Osteoblast (primary cell): ENCODE results near the gene ANXA8L1. TPM values are rescaled to one million over a fixed set of nuclear protein-coding genes. Genes with fewer than 3 reads are reported as not detected.
"Not testable (repeated sequence)": the region's sequence is repeated elsewhere in the genome, so short reads cannot be mapped to it uniquely, and the experiment has no call there.

ENCODE experiments used
- DNase-seq: peaks from one replicate; pipeline ENCODE4 v3.0.0; 2011; ENCODE audit warnings: low spot score, mixed read lengths; ENCODE audit not compliant: insufficient read length; ENCODE audit errors: missing footprints
- H2AFZ ChIP-seq: 2 replicates; pipeline ENCODE4 v1.6.0; 2011; ENCODE audit warnings: mild to moderate bottlenecking, low read length
- H3K27ac ChIP-seq: 2 replicates; pipeline ENCODE4 v1.5.1; 2011; ENCODE audit warnings: mild to moderate bottlenecking, low read depth, low read length, moderate library complexity
- H3K27me3 ChIP-seq: 2 replicates; pipeline ENCODE4 v1.6.0; 2012; ENCODE audit warnings: mild to moderate bottlenecking, control low read depth, inconsistent platforms, low read length, moderate library complexity; ENCODE audit not compliant: insufficient read depth
- H3K36me3 ChIP-seq: 2 replicates; pipeline ENCODE4 v1.5.1; 2011; ENCODE audit warnings: mild to moderate bottlenecking, low read length, control low read depth, moderate library complexity; ENCODE audit not compliant: insufficient read depth
- H3K4me1 ChIP-seq: 2 replicates; pipeline ENCODE4 v1.5.1; 2011; ENCODE audit warnings: mild to moderate bottlenecking, low read length, control low read depth, moderate library complexity; ENCODE audit not compliant: insufficient read depth
- H3K4me2 ChIP-seq: 2 replicates; pipeline ENCODE4 v1.6.0; 2011; ENCODE audit warnings: mild to moderate bottlenecking, low read length; ENCODE audit not compliant: insufficient read depth
- H3K4me3 ChIP-seq: fragments of 200-600 bp; sonication (generic); 3 replicates; pipeline ENCODE4 v1.5.1; 2012; ENCODE audit warnings: mild to moderate bottlenecking, low read length, inconsistent platforms; ENCODE audit not compliant: insufficient read depth
- H3K79me2 ChIP-seq: 2 replicates; pipeline ENCODE4 v1.6.0; 2012; ENCODE audit warnings: mild to moderate bottlenecking, low read length, control low read depth, inconsistent platforms; ENCODE audit not compliant: insufficient read depth
- H3K9me3 ChIP-seq: 2 replicates; pipeline ENCODE4 v1.5.1; 2011; ENCODE audit warnings: low read depth, low read length, control low read depth
- H4K20me1 ChIP-seq: 2 replicates; pipeline ENCODE4 v1.6.0; 2012; ENCODE audit warnings: mild to moderate bottlenecking, low read length, control low read depth; ENCODE audit not compliant: insufficient read depth
- total RNA-seq: library from RNA; depleted of rRNA; stranded (reverse); fragments of >200 nt; gene quantifications from 2 replicates; pipeline ENCODE4 v1.2.3, GENCODE V29; 2012

The ANXA8L1 gene
- total RNA-seq, 1 donor: 0.36 TPM

DNA sequence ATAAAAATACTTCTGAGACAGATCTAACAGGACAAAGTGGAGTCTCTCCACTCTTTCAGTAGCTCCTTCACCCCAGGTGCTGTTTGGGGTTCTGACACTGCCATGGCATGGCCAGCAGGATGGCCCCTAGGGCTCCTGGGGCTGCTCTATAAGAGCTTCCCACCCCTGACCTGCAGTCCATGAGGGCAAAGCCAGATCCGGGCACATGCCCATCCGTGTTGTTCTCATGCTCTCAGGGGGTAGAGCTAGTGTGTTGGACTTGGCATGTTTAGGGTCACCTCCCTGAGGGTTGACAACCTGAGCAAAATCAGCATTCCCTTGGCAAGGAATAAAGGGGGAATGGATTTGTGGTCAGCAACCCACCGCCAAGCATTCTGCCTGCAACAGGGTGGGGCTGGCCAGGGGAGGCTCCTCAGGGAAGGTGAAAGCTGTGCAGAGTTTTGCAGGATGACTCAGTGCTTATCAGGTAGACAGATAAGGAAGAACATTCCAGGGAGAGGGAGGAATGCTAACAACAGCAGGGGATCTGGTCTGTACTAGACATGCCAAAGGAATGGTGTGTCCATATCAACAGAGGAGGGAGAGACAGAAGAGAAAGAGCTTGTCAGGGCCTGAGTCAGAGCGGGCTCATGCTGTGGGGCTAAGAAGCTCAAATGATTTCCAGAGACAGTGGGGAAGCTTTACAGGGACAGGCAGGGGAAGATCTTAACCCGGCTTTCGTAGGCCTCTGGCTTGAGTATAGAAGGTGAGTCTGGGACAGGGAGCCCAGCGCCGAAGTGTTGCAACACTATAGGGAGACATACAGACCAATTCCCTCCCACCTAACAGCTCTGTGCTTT is 21.1 kb downstream of the ANXA8L1 start:
- not testable (repeated sequence) for H3K4me3 ChIP-seq, H4K20me1 ChIP-seq, H2AFZ ChIP-seq, H3K79me2 ChIP-seq, H3K4me2 ChIP-seq, H3K36me3 ChIP-seq, H3K27me3 ChIP-seq, H3K4me1 ChIP-seq, H3K9me3 ChIP-seq
- DNase-seq: peak; percentile 74
- H3K27ac ChIP-seq: peak overlapping the region; percentile 60

DNA sequence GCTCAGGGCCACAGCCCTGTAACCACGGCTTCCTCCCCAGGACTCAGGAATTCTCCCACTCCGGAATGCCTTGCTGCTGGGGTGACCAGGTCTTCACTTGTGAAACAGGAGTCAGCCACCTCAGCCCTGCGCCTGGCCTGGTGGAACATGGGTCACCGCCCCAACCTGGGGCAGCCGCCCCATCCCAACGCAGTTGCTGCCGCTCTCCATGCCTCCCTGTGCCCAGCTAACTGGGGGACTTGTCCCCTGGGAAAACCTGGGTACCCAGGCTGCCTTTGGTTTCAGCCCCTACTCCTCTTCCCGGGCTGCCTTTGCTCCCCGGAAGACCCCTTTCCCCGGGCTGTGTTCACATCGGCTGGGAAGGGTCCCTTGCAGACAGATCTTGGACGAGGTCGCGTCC is 22.2 kb downstream of the ANXA8L1 start:
- H3K27ac ChIP-seq, H3K4me3 ChIP-seq, H3K4me2 ChIP-seq, H3K9me3 ChIP-seq, H2AFZ ChIP-seq, H3K36me3 ChIP-seq, H3K79me2 ChIP-seq, DNase-seq, H3K27me3 ChIP-seq, H3K4me1 ChIP-seq, H4K20me1 ChIP-seq: not testable (repeated sequence)

DNA sequence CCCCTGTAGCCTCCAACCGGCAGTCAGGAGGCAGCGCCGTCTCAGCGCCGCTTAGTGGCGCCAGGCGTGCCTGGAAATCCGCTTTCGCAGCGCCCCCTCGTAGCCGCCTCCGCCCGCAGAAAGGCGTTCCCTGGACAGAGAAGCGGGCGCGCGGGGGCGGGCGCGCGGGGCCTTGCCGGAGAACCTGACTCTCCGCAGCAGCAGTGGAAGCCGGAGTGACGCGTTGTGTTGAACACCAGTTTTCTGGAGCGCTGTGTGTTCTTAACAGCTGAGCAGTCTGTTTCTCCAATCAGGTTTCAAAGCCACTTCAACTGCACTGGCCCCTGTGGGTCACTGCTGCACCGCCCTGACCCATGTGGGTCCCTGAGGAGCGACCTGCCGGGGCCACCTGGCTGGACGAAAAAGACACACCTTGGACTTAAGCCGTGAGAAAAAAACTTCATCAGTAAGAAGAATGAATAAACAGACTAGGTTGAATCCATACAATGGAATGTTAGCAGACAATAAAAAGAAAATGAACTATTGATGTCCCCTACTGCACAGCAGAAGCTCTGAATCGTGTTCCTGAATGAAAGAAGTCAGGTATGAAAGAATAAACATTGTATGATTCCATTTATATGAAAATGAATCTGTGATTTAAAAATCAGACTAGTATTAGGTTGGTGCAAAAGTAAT is 22.8 kb downstream of the ANXA8L1 start:
- Histone ChIP-seq H3K4me3 (peak overlapping the region; percentile 66), H3K4me2 (peak overlapping the region; percentile 80), H3K27ac (peak overlapping the region; percentile 70), H2AFZ (peak overlapping the region; percentile 35)
- not testable (repeated sequence) for H3K9me3 ChIP-seq, H3K27me3 ChIP-seq, H3K79me2 ChIP-seq, H3K36me3 ChIP-seq, DNase-seq, H3K4me1 ChIP-seq, H4K20me1 ChIP-seq

DNA sequence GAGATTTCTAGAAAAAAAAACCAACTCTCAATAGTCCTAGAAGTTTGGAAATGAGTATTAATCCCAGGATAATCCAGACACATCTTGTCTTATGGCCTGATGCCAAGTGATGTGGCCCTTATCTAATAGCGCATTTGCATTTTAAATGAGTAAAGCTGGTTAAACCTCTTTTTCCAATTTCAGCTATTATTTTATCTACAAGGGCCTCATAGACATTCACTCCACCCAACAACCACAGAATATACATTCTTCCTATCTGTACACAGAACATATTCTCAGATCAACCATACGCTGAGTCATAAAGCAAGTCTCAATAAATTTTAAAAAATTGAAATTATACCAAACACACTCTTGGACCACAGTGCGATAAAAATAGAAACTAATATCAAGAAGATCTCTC is 34.0 kb downstream of the ANXA8L1 start:
- not testable (repeated sequence) for H4K20me1 ChIP-seq, H3K4me2 ChIP-seq, H3K79me2 ChIP-seq, H3K27ac ChIP-seq, H2AFZ ChIP-seq, H3K9me3 ChIP-seq, H3K4me1 ChIP-seq, DNase-seq, H3K36me3 ChIP-seq, H3K4me3 ChIP-seq, H3K27me3 ChIP-seq

DNA sequence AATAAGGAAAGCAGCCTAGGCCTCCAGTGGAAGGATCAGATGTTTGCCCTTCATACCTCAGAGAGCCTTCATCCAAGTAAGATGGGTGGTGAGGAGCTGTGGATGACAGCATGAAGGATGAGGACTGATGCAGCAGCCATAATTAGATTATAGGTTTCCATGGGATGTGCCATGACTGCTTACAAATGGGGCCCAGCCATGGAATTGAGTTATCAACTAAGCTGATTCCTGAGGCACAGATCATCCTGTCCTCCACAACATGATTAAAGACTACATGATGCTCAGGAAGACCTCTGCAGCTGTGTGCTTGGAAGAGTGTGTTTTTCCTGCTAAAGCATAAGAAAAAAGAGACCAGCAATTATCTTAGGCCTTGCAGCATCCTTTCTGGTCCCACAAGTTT is 35.5 kb downstream of the ANXA8L1 start:
- H4K20me1 ChIP-seq, H3K4me2 ChIP-seq, H3K27me3 ChIP-seq, H3K9me3 ChIP-seq, H3K27ac ChIP-seq, H2AFZ ChIP-seq, H3K4me1 ChIP-seq, H3K4me3 ChIP-seq, DNase-seq, H3K36me3 ChIP-seq, H3K79me2 ChIP-seq: not testable (repeated sequence)

DNA sequence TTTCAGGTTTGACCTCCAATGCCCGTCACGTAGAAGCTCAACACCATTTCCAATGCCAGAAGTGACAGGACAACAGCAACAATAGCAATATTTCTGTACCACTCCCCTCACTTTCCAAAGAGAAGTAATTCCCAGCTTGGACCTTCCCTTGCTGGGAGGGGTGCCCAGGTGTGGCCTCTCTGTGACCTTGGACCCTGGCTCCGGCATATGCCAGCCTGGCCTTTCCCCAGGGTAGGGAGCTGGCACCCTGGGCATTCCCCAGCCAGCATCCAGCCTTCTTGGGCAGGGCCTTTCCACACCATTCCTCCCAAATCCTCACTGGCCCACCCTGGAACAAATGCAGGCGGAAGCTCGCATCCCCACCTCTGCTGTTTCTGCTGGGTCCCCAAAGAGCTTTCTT is 37.1 kb downstream of the ANXA8L1 start:
- H3K36me3 ChIP-seq, H3K4me1 ChIP-seq, H3K79me2 ChIP-seq, H4K20me1 ChIP-seq, H3K4me3 ChIP-seq, H3K27me3 ChIP-seq, DNase-seq, H3K27ac ChIP-seq, H2AFZ ChIP-seq, H3K9me3 ChIP-seq, H3K4me2 ChIP-seq: not testable (repeated sequence)

DNA sequence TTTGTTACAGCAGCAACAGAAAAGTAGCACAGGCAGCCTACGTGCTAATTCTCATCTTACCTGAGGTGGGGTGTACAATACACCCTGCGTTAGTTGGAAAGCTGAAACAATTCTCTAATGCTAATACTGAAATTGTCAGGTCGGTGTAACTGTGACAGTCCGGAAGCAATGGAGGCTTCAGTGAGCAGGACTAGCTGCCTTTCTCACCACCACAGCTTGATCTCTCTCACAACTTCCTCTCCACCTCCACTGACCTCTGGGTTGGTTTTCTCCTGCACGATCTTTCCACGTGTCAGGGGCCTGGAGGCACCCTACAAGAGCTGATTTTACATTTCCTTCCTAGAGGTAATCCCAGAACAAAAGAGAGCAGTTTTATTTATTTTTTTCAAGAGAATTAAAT is 39.7 kb downstream of the ANXA8L1 start:
- not testable (repeated sequence) for H3K27me3 ChIP-seq, H2AFZ ChIP-seq, H4K20me1 ChIP-seq, DNase-seq, H3K36me3 ChIP-seq, H3K4me2 ChIP-seq, H3K27ac ChIP-seq, H3K79me2 ChIP-seq, H3K9me3 ChIP-seq, H3K4me3 ChIP-seq, H3K4me1 ChIP-seq

DNA sequence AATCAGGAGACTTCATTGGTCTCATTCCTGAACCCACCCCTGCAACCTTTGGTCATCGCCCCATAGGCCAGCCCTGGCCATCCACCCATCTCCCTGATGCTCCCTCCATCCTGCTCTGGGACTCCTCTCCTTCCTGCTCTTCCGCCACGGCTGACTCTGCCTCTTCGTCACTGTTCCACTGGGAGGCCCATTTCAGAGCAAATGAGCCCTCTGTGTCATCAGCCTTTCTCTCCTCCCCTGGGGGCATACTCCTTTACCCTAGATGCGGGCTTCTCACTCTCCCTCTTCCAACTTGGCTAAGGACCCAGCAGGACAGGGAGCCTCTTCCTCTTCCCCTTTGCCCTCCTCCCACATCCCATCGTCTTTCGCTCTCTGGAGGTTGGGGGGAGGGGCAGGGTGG is 42.7 kb downstream of the ANXA8L1 start:
- not testable (repeated sequence) for DNase-seq

More for the DNA sequence above, 42.7 kb downstream of the ANXA8L1 start:
- not testable (repeated sequence) for H2AFZ ChIP-seq, H3K27me3 ChIP-seq, H3K9me3 ChIP-seq, H3K79me2 ChIP-seq, H3K4me1 ChIP-seq, H3K4me3 ChIP-seq, H3K4me2 ChIP-seq, H3K36me3 ChIP-seq, H4K20me1 ChIP-seq, H3K27ac ChIP-seq
